Naive thymus-derived CD4-positive, alpha-beta T cell (primary cell): ENCODE results near the gene ANKS1B. TPM values are rescaled to one million over a fixed set of nuclear protein-coding genes. Genes with fewer than 3 reads are reported as not detected.

ENCODE experiments used
- ATAC-seq: fragments of 150-1000 bp; cut with Tn5 transposase; 2 replicates; pipeline ENCODE4 v1.10.0; 2021; ENCODE audit warnings: mild to moderate bottlenecking, moderate library complexity
- CTCF ChIA-PET: fragments of 350-600 bp; sonication (Branson Sonifier 250); formaldehyde crosslinking; loops from one replicate; lab custom pipeline; 2021; ENCODE audit warnings: antibody characterized with exemption; lab: Charles Lee
- POLR2A ChIA-PET: fragments of 350-600 bp; sonication (Branson Sonifier 250); formaldehyde crosslinking; loops from one replicate; lab custom pipeline; 2021; ENCODE audit warnings: antibody characterized with exemption, inconsistent platforms; lab: Charles Lee
- DNase-seq, 9 donors: peaks; one replicate each; pipeline versions ENCODE4 v3.0.0 to v3.0.0-alpha.2; 2020 to 2022; ENCODE audit warnings: mixed read lengths in 1 of 9
- H3K27ac ChIP-seq: one replicate; pipeline ENCODE4 v1.7.0; 2013; ENCODE audit warnings: mild to moderate bottlenecking, low read depth, low read length, moderate library complexity
- H3K27me3 ChIP-seq, 2 donors: one replicate each; pipeline ENCODE4 v1.7.0; 2013; ENCODE audit warnings: low read length in 2 of 2, mild to moderate bottlenecking in 2 of 2, moderate library complexity in 2 of 2; ENCODE audit not compliant: control insufficient read depth in 2 of 2, insufficient read depth in 2 of 2
- H3K36me3 ChIP-seq, 3 experiments: 1 replicate in 2 of 3; 2 replicates in 1 of 3; pipeline ENCODE4 v1.7.0; 2013; ENCODE audit warnings: low read length in 3 of 3, mild to moderate bottlenecking in 3 of 3, moderate library complexity in 1 of 3; ENCODE audit not compliant: insufficient read depth in 3 of 3, control insufficient read depth in 2 of 3
- H3K4me1 ChIP-seq, 2 donors: one replicate each; pipeline ENCODE4 v1.7.0; 2013; ENCODE audit warnings: low read length in 2 of 2, mild to moderate bottlenecking in 2 of 2, moderate library complexity in 1 of 2; ENCODE audit not compliant: control insufficient read depth in 2 of 2, insufficient read depth in 2 of 2
- H3K4me3 ChIP-seq: 2 replicates; pipeline ENCODE4 v1.7.0; 2013; ENCODE audit warnings: mild to moderate bottlenecking, low read length
- H3K9me3 ChIP-seq, 3 experiments: 1 replicate in 2 of 3; 2 replicates in 1 of 3; pipeline ENCODE4 v1.7.0; 2013; ENCODE audit warnings: low read length in 3 of 3; ENCODE audit not compliant: control insufficient read depth in 2 of 3
- H3K27ac Mint-ChIP-seq, 9 donors: one replicate each; pipeline ENCODE4 v1.8.0; 2020 to 2022; ENCODE audit warnings: mixed read lengths in 9 of 9, mild to moderate bottlenecking in 8 of 9, moderate library complexity in 5 of 9, inconsistent platforms in 2 of 9
- H3K27me3 Mint-ChIP-seq, 5 donors: one replicate each; pipeline ENCODE4 v1.8.0; 2021 to 2022; ENCODE audit warnings: mixed read lengths in 5 of 5, mild to moderate bottlenecking in 1 of 5
- H3K36me3 Mint-ChIP-seq, 5 donors: one replicate each; pipeline ENCODE4 v1.8.0; 2020 to 2022; ENCODE audit warnings: mixed read lengths in 5 of 5, mild to moderate bottlenecking in 3 of 5, inconsistent platforms in 1 of 5
- H3K4me1 Mint-ChIP-seq, 7 donors: one replicate each; pipeline ENCODE4 v1.8.0; 2020 to 2022; ENCODE audit warnings: mixed read lengths in 7 of 7, mild to moderate bottlenecking in 3 of 7, inconsistent platforms in 1 of 7
- H3K4me3 Mint-ChIP-seq, 10 donors: one replicate each; pipeline ENCODE4 v1.8.0; 2020 to 2022; ENCODE audit warnings: mild to moderate bottlenecking in 10 of 10, mixed read lengths in 10 of 10, moderate library complexity in 6 of 10, inconsistent platforms in 2 of 10
- H3K9me3 Mint-ChIP-seq, 11 donors: one replicate each; pipeline ENCODE4 v1.8.0; 2020 to 2022; ENCODE audit warnings: mixed read lengths in 11 of 11, mild to moderate bottlenecking in 4 of 11, inconsistent platforms in 1 of 11, moderate library complexity in 1 of 11
- intact Hi-C, 2 donors: fragments of 100-400 bp; cut with micrococcal nuclease; formaldehyde crosslinking; loops; one replicate each; pipeline ENCODE4 v1.15.1; 2023
- polyA plus RNA-seq, 2 donors: library from polyadenylated mRNA; unstranded; fragments of 300-500 nt; fragmentation: Illumina TruSeq; gene quantifications; one replicate each; pipeline ENCODE4 v1.2.3, GENCODE V29; 2021
- total RNA-seq, 6 experiments: library from RNA in 5 of 6; stranded (reverse) in 5 of 6; gene quantifications; 1 replicate in 5 of 6; 2 replicates in 1 of 6; pipeline ENCODE4 v1.2.3 and lab custom pipeline; 2021 to 2026

The ANKS1B gene
- total and polyA plus RNA-seq, 7 experiments from 2014 or later, result 0.97 TPM; not detected in 6

- intact Hi-C loops, result no loop called here
- Histone ChIP-seq H3K4me1 (no peaks in the 10 kb centered on the region), H3K36me3 (no peaks in the 10 kb centered on the region), H3K9me3 (no peaks in the 10 kb centered on the region), H3K27me3 (no peaks in the 10 kb centered on the region), H3K27ac (no peak overlapping the region), H3K4me3 (no peak overlapping the region)
- DNase-seq, result no peak
- Mint-ChIP-seq H3K4me1 (no peaks in the 10 kb centered on the region), H3K4me3 (no peak overlapping the region), H3K9me3 (peaks cover 0 to 15% (median 6%) of the 10 kb centered on the region in 11 donors), H3K27ac (no peak overlapping the region), H3K27me3 (no peaks in the 10 kb centered on the region), H3K36me3 (no peaks in the 10 kb centered on the region)
- CTCF ChIA-PET, result no interaction called here
- ATAC-seq, result no peak
- POLR2A ChIA-PET, result no interaction called here
Measured at GRCh38 chr12:99528478-99528877, 456.3 kb downstream of the ANKS1B start.

DNA sequence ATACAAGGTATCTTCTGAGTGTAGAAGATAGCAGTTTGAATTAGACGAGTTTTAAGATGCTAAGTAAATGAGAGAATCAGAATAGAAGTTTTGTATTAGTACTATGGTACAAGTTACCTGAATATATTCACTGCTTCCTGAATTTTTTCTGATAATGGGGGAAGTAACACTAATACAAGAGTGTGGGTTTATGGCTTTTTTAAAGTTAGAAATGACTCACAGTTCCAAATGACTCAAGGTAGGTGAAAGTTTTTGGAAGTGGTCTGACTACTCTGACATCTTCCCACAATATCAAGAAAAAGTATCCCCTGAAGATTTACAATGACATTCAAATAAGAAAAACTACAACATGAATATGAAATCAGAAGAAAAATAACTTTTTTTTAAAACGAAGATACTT lies 460.9 kb downstream of the ANKS1B start:
- Mint-ChIP-seq H3K36me3 (no peaks in the 10 kb centered on the region), H3K4me3 (no peak overlapping the region), H3K4me1 (no peaks in the 10 kb centered on the region), H3K9me3 (peaks cover 2 to 29% (median 6%) of the 10 kb centered on the region in 11 donors), H3K27me3 (no peaks in the 10 kb centered on the region), H3K27ac (no peak overlapping the region)
- Histone ChIP-seq H3K27me3 (no peaks in the 10 kb centered on the region), H3K36me3 (no peaks in the 10 kb centered on the region), H3K4me1 (no peaks in the 10 kb centered on the region), H3K9me3 (no peaks in the 10 kb centered on the region), H3K27ac (no peak overlapping the region), H3K4me3 (no peak overlapping the region)
- intact Hi-C loops, result no loop called here
- no peak for ATAC-seq
- DNase-seq, result no peak
- CTCF ChIA-PET, result no interaction called here
- POLR2A ChIA-PET, result no interaction called here

- POLR2A ChIA-PET, result no interaction called here
Measured at GRCh38 chr12:99522456-99522855, 462.3 kb downstream of the ANKS1B start.

GRCh38 chr12:99521664-99522063 lies 463.1 kb downstream of the ANKS1B start:
- CTCF ChIA-PET, result no interaction called here
- no peaks in the 10 kb centered on the region for H3K27me3 ChIP-seq
- no peaks in the 10 kb centered on the region for H3K9me3 ChIP-seq
- Mint-ChIP-seq H3K27ac (peak overlapping the region in 1 of 9 donors; percentile 73), H3K4me3 (no peak overlapping the region), H3K9me3 (peaks cover 2 to 42% (median 7%) of the 10 kb centered on the region in 11 donors), H3K36me3 (no peaks in the 10 kb centered on the region), H3K27me3 (no peaks in the 10 kb centered on the region), H3K4me1 (no peaks in the 10 kb centered on the region)
- ATAC-seq, result no peak
- intact Hi-C loops, result no loop called here
- DNase-seq, result no peak
- POLR2A ChIA-PET, result no interaction called here
- no peaks in the 10 kb centered on the region for H3K36me3 ChIP-seq
- no peak overlapping the region for H3K27ac ChIP-seq
- H3K4me1 ChIP-seq, result no peaks in the 10 kb centered on the region
- H3K4me3 ChIP-seq, result no peak overlapping the region

More at GRCh38 chr12:99522456-99522855, 462.3 kb downstream of the ANKS1B start:
- Mint-ChIP-seq H3K36me3 (no peaks in the 10 kb centered on the region), H3K9me3 (peaks cover 2 to 42% (median 6%) of the 10 kb centered on the region in 11 donors), H3K27ac (no peak overlapping the region), H3K4me1 (no peaks in the 10 kb centered on the region), H3K4me3 (no peak overlapping the region), H3K27me3 (no peaks in the 10 kb centered on the region)
- CTCF ChIA-PET, result no interaction called here
- Histone ChIP-seq H3K9me3 (no peaks in the 10 kb centered on the region), H3K27me3 (no peaks in the 10 kb centered on the region), H3K4me1 (no peaks in the 10 kb centered on the region), H3K27ac (no peak overlapping the region), H3K4me3 (no peak overlapping the region), H3K36me3 (no peaks in the 10 kb centered on the region)
- intact Hi-C loops, result no loop called here
- no peak for ATAC-seq
- DNase-seq, result no peak

DNA sequence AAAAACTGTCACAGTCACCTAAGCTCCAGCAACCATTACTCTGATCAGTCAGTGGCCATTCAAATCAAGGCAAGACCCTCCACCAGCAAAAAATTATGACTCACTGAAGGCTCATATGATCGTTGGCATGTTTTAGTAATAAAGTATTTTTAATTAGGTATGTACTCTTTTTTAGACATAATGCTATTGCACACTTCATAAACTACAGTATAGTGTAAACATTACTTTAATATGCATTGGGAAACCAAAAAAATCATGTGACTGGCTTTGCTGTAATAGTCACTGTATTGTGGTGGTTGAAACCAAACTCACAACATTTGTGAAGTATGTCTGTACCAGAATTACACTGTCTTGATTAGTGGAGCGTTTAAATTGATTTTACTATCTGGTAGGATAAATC lies 471.7 kb downstream of the ANKS1B start:
- Mint-ChIP-seq H3K4me3 (no peak overlapping the region), H3K9me3 (peaks cover 3 to 35% (median 7%) of the 10 kb centered on the region in 11 donors), H3K36me3 (no peaks in the 10 kb centered on the region), H3K27ac (no peak overlapping the region), H3K4me1 (no peaks in the 10 kb centered on the region), H3K27me3 (no peaks in the 10 kb centered on the region)
- POLR2A ChIA-PET, result no interaction called here
- intact Hi-C loops, result no loop called here
- ATAC-seq (no peak), DNase-seq (no peak)
- Histone ChIP-seq H3K27me3 (no peaks in the 10 kb centered on the region), H3K27ac (no peak overlapping the region), H3K36me3 (no peaks in the 10 kb centered on the region), H3K9me3 (no peaks in the 10 kb centered on the region), H3K4me1 (no peaks in the 10 kb centered on the region), H3K4me3 (no peak overlapping the region)
- CTCF ChIA-PET, result no interaction called here

- Histone ChIP-seq H3K27ac (no peak overlapping the region), H3K4me3 (no peak overlapping the region), H3K4me1 (no peaks in the 10 kb centered on the region), H3K9me3 (no peaks in the 10 kb centered on the region), H3K36me3 (no peaks in the 10 kb centered on the region), H3K27me3 (no peaks in the 10 kb centered on the region)
- Mint-ChIP-seq H3K4me1 (no peaks in the 10 kb centered on the region), H3K9me3 (peaks cover 0 to 26% (median 6%) of the 10 kb centered on the region in 11 donors), H3K27ac (no peak overlapping the region), H3K36me3 (no peaks in the 10 kb centered on the region), H3K4me3 (no peak overlapping the region), H3K27me3 (no peaks in the 10 kb centered on the region)
- ChIA-PET CTCF (no interaction called here), POLR2A (no interaction called here)
- no peak for ATAC-seq
- intact Hi-C loops, result no loop called here
- DNase-seq, result no peak
Measured at GRCh38 chr12:99505805-99506204, 478.9 kb downstream of the ANKS1B start.

GRCh38 chr12:99498756-99499155 lies 486.0 kb downstream of the ANKS1B start:
- ATAC-seq (no peak), DNase-seq (no peak)
- intact Hi-C loops, result no loop called here
- H3K9me3 Mint-ChIP-seq, result peaks cover 0 to 28% (median 10%) of the 10 kb centered on the region in 11 donors
- Histone ChIP-seq H3K27me3 (no peaks in the 10 kb centered on the region), H3K4me3 (no peak overlapping the region), H3K4me1 (no peaks in the 10 kb centered on the region), H3K9me3 (no peaks in the 10 kb centered on the region), H3K36me3 (no peaks in the 10 kb centered on the region), H3K27ac (no peak overlapping the region)
- no peaks in the 10 kb centered on the region for H3K36me3 Mint-ChIP-seq
- POLR2A ChIA-PET, result no interaction called here
- CTCF ChIA-PET, result no interaction called here
- no peaks in the 10 kb centered on the region for H3K27me3 Mint-ChIP-seq
- no peak overlapping the region for H3K27ac Mint-ChIP-seq
- H3K4me1 Mint-ChIP-seq, result no peaks in the 10 kb centered on the region
- no peak overlapping the region for H3K4me3 Mint-ChIP-seq
